HepG2 (cell line): ENCODE data around the gene KRTAP12-4. TPM values are rescaled to one million over a fixed set of nuclear protein-coding genes. Genes with fewer than 3 reads are reported as not detected.
A peak's percentile ranks its signal among the peaks of the same experiment; 100 is the strongest.

Experiments used
- ATAC-seq: fragments of 200-7000 bp; cut with Tn5 transposase; 3 replicates; pipeline ENCODE4 v1.9.1; 2020; ENCODE audit warnings: mild to moderate bottlenecking, moderate library complexity
- BruUV-seq: library from RNA; stranded (reverse); fragments of 400-500 nt; replicated peaks from 2 replicates; lab custom pipeline; 2021; lab: Mats Ljungman, UMichigan
- CTCF ChIA-PET: fragments of 300-600 bp; formaldehyde crosslinking; extraction: SDS; loops from one replicate; lab custom pipeline; 2021; ENCODE audit warnings: low total read pairs, inconsistent platforms, low intra/inter-chr PET ratio; lab: Yijun Ruan, JAX
- POLR2A ChIA-PET: fragments of 350-600 bp; sonication (Branson Sonifier 250); formaldehyde crosslinking; loops from one replicate; lab custom pipeline; 2020; ENCODE audit warnings: antibody characterized with exemption, inconsistent platforms; lab: Yijun Ruan, JAX
- DNase-seq: peaks from one replicate; pipeline ENCODE4 v3.0.0-alpha.2; 2015; ENCODE audit warnings: low spot score
- FAIRE-seq: peaks from 3 replicates; lab custom pipeline; 2011; peaks lifted over from hg19 to GRCh38; lab: Jason Lieb, UNC
- H2AFZ ChIP-seq: one replicate; pipeline ENCODE4 v1.6.1; 2011; ENCODE audit warnings: low read length, inconsistent platforms
- H3K27ac ChIP-seq: fragments of 300-600 bp; 3 replicates; pipeline ENCODE4 v1.8.0; 2011; ENCODE audit warnings: mixed run types, mild to moderate bottlenecking, mixed read lengths, low read length, inconsistent platforms; ENCODE audit not compliant: insufficient read depth; ENCODE audit errors: extremely low read length
- H3K27me3 ChIP-seq, 2 experiments: fragments of 200-600 bp in 1 of 2; 2 replicates in 1 of 2; 3 replicates in 1 of 2; pipeline versions ENCODE4 v1.6.0 to v1.8.0; 2011; ENCODE audit warnings: low read length in 2 of 2, mild to moderate bottlenecking in 2 of 2, moderate library complexity in 2 of 2, inconsistent platforms in 1 of 2; ENCODE audit not compliant: insufficient read depth in 2 of 2, control insufficient read depth in 1 of 2
- H3K36me3 ChIP-seq, 2 experiments: fragments of 200-600 bp in 1 of 2; replicated peaks in 1 of 2; 2 replicates in 1 of 2; 3 replicates in 1 of 2; pipeline versions ENCODE4 v1.5.1 to v1.8.0; 2011; ENCODE audit warnings: low read length in 2 of 2, inconsistent platforms in 1 of 2; ENCODE audit not compliant: insufficient read depth in 2 of 2, control insufficient read depth in 1 of 2
- H3K4me1 ChIP-seq: 2 replicates; pipeline ENCODE4 v1.5.1; 2012; ENCODE audit warnings: low read length, inconsistent platforms; ENCODE audit not compliant: insufficient read depth
- H3K4me2 ChIP-seq: 2 replicates; pipeline ENCODE4 v1.6.0; 2011; ENCODE audit warnings: low read depth, low read length, inconsistent platforms
- H3K4me3 ChIP-seq, 3 experiments: fragments of 200-600 bp in 1 of 3; sonication (generic), shearing (Covaris generic) in 1 of 3; replicated peaks in 1 of 3; 2 replicates each; pipeline ENCODE4 v1.5.1; 2011 to 2016; ENCODE audit warnings: low read length in 3 of 3, inconsistent platforms in 2 of 3, low read depth in 2 of 3, mild to moderate bottlenecking in 2 of 3, control low read depth in 1 of 3, mixed read lengths in 1 of 3; ENCODE audit not compliant: insufficient read depth in 1 of 3
- H3K79me2 ChIP-seq: one replicate; pipeline ENCODE4 v1.6.1; 2011; ENCODE audit warnings: low read length, inconsistent platforms; ENCODE audit not compliant: insufficient read depth
- H3K9ac ChIP-seq: 2 replicates; pipeline ENCODE4 v1.6.0; 2011; ENCODE audit warnings: mild to moderate bottlenecking, low read depth, low read length, inconsistent platforms; ENCODE audit not compliant: insufficient read depth
- H3K9me3 ChIP-seq: 2 replicates; pipeline ENCODE4 v1.5.1; 2012; ENCODE audit warnings: mild to moderate bottlenecking, low read length
- H4K20me1 ChIP-seq: 2 replicates; pipeline ENCODE4 v1.6.0; 2011; ENCODE audit warnings: inconsistent platforms, mild to moderate bottlenecking, low read length, moderate library complexity; ENCODE audit not compliant: insufficient read depth
- CREB1 ChIP-seq, 2 experiments: fragments of 450-650 bp in 1 of 2; IDR thresholded peaks; 2 replicates each; pipeline ENCODE4 v1.6.1; 2016 to 2017; ENCODE audit warnings: control low read depth in 1 of 2, mild to moderate bottlenecking in 1 of 2, missing compliant biosample characterization in 1 of 2, missing genetic modification characterization in 1 of 2
- MED13 ChIP-seq: sonication (generic); formaldehyde crosslinking; IDR thresholded peaks from 2 replicates; pipeline ENCODE4 v1.5.0; 2020; ENCODE audit warnings: missing genetic modification reagents
- PCBP1 ChIP-seq: fragments of 200-400 bp; formaldehyde crosslinking; IDR thresholded peaks from 2 replicates; pipeline ENCODE4 v1.6.1; 2017; ENCODE audit warnings: mild to moderate bottlenecking, low read depth, low read length, borderline replicate concordance
- RFXANK ChIP-seq: IDR thresholded peaks from 2 replicates; pipeline ENCODE4 v1.6.1; 2016
- SRSF4 ChIP-seq: fragments of 200-400 bp; formaldehyde crosslinking; IDR thresholded peaks from one replicate; pipeline ENCODE4 v1.6.1; 2018; ENCODE audit warnings: mild to moderate bottlenecking, low read depth, low read length, moderate library complexity; ENCODE audit not compliant: poor library complexity, severe bottlenecking
- ZBTB20 ChIP-seq: sonication (generic); formaldehyde crosslinking; IDR thresholded peaks from 2 replicates; pipeline ENCODE4 v1.8.1; 2023; ENCODE audit warnings: missing genetic modification reagents, low read depth, mild to moderate bottlenecking, borderline replicate concordance
- ZFP62 ChIP-seq: sonication (generic); formaldehyde crosslinking; IDR thresholded peaks from 2 replicates; pipeline ENCODE4 v1.4.0; 2020; ENCODE audit warnings: missing genetic modification reagents
- ZNF720 ChIP-seq: sonication (generic); formaldehyde crosslinking; IDR thresholded peaks from 2 replicates; pipeline ENCODE4 v1.4.0; 2020; ENCODE audit warnings: missing genetic modification reagents
- WGBS: methylation state at CpG from one replicate; pipeline ENCODE4 v1.1.6; 2017; ENCODE audit warnings: low lambda C conversion rate; 5-methylcytosine and 5-hydroxymethylcytosine counted together
- in situ Hi-C: cut with HindIII; loops from 2 replicates; pipeline ENCODE4 v1.10.0; 2017; ENCODE audit warnings: low pct_unique_long_range_greater_than_20kb; ENCODE audit not compliant: extremely low pct_ligation_motif_present
- intact Hi-C: fragments of 100-400 bp; cut with micrococcal nuclease; formaldehyde crosslinking; loops from one replicate; pipeline ENCODE4 v1.10.0; 2022; ENCODE audit not compliant: unreplicated experiment
- polyA plus RNA-seq, 8 experiments: library from polyadenylated mRNA; depleted of rRNA in 3 of 8; stranded (reverse) in 7 of 8; unstranded in 1 of 8; fragments of >200 nt; fragmentation: Illumina TruSeq in 4 of 8; extraction: Trizol in 4 of 8; gene quantifications; 2 replicates each; pipeline versions ENCODE4 v1.2.1 to v1.2.3, GENCODE V29; 2011 to 2016; ENCODE audit warnings: low read depth in 4 of 8, missing spikeins in 1 of 8, mixed read lengths in 1 of 8; ENCODE audit not compliant: insufficient read depth in 1 of 8
- total RNA-seq, 5 experiments: library from RNA; depleted of rRNA; stranded (reverse); fragments of >200 nt; fragmentation: Illumina TruSeq; extraction: Trizol; gene quantifications; 2 replicates each; pipeline ENCODE4 v1.2.3, GENCODE V29; 2016; ENCODE audit warnings: low read depth in 1 of 5
- TF ChIP-seq, protein P1 (sequence below): sonication (generic); formaldehyde crosslinking; IDR thresholded peaks from 2 replicates; pipeline ENCODE4 v1.8.1; 2022; ENCODE audit warnings: mild to moderate bottlenecking, missing genetic modification reagents
- TF ChIP-seq, protein P2 (sequence below): sonication (generic); formaldehyde crosslinking; IDR thresholded peaks from 2 replicates; pipeline ENCODE4 v1.4.0; 2020; ENCODE audit warnings: mild to moderate bottlenecking, missing genetic modification reagents

KRTAP12-4 gene
- total and polyA plus RNA-seq, 2 of the 13 experiments (the other 11 are each of a cell fraction or from before 2014, with no cell fraction given), result not detected

DNA sequence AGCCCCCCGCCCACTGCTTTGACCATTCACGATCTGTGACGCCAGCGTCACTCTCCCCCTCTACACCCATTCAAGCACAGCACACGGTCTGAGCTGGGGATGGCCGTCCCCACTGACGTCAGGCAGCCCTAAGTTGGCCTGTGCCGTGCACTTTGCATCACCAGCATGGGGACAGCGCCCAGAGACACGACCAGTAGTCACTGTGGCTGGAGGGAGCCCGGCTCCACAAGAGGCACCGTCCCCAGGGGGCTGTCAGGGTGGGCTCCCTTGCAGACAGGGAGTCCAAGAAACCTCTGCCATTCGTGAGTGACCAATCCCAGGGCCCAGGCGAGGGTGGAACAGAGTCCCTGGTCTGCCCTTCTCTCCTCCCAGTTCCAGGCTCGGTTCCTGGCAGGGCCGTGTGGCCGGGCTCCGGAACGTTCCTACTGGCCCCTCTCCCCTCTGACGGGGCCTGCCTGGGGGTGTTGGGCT lies 40.3 kb downstream of the KRTAP12-4 start:
- in situ Hi-C loops (no loop called here), intact Hi-C loops (no loop called here)
- no peak for ATAC-seq
- FAIRE-seq, result no peak
- peaks cover 1 to 28% of the 10 kb centered on the region in 2 experiments; a peak in 3 of 5 replicates for H3K27me3 ChIP-seq
- TF ChIP-seq CREB1 (IDR thresholded peaks at IDR 0.05), result peak; percentile 52
- no peak for TF ChIP-seq CREB1 (CRISPR knock-in tag; IDR thresholded peaks at IDR 0.05)
- no peak for TF ChIP-seq MED13
- no peak overlapping the region for H3K4me2 ChIP-seq
- H3K9me3 ChIP-seq, result peaks cover 23% of the 10 kb centered on the region; the same call in 1 of the 2 replicates
- no peaks in the 10 kb centered on the region for H3K4me1 ChIP-seq
- no peaks in the 10 kb centered on the region for H3K36me3 ChIP-seq
- H3K27ac ChIP-seq, result no peak overlapping the region
- no peak for DNase-seq
- no peak overlapping the region for H3K4me3 ChIP-seq
- POLR2A ChIA-PET, result no interaction called here
- CTCF ChIA-PET, result no interaction called here
- BruUV-seq, result no TSS peak
- WGBS, result 29% methylated on average over 11 of the region's 20 CpGs
- H3K79me2 ChIP-seq, result no peaks in the 10 kb centered on the region
- no peak overlapping the region for H3K9ac ChIP-seq
- no peak overlapping the region for H2AFZ ChIP-seq
- H4K20me1 ChIP-seq, result no peaks in the 10 kb centered on the region

DNA sequence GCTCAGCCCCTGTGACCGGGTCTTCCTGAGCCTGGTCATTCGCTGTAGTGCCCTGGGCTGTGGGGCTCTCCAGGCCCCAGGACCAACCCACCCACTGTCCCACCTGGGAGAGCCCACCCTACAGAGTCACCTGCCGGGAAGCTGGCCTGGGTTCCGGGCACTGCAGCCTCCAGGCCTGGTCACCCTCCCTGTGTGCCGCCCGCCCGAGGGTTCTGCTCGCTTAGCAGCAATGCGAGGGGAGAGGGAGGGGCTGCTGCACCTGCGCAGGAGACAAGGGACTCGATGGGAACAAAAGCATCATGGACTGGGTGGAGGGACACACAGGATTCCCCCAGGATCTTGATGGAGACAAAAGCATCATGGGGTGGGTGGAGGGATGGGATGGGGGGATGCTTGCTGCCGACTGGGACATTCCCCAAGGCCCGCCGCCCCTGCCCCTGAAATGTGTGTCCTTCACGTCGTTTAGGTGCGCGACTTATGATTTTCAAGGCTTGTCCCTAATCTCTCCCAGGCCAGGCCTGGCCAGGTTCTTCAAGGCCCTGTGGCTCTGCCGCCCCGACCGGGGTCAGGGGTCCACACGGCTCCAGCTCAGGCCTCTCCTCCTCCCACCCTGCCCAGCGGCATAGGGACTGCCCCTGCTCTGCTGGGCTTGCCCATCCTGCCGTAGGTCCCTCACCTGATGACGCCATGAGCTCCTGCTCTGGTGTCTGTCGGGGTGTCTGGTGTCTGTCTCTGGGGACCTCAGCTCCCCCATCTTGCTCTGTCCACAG lies 40.9 kb downstream of the KRTAP12-4 start:
- Histone ChIP-seq H3K27ac (no peak overlapping the region), H2AFZ (no peak overlapping the region), H3K27me3 (peaks cover 2 to 28% of the 10 kb centered on the region in 2 experiments; a peak in 3 of 5 replicates), H3K4me3 (no peak overlapping the region), H3K4me1 (no peaks in the 10 kb centered on the region), H4K20me1 (no peaks in the 10 kb centered on the region)
- BruUV-seq, result no TSS peak
- peak; percentile 19; the same call in 1 of the 3 replicates for ATAC-seq
- intact Hi-C loops, result no loop called here
- 44% methylated on average over 12 of the region's 26 CpGs for WGBS
- no peak for FAIRE-seq
- TF ChIP-seq ZBTB20, result no peak
- TF ChIP-seq, protein P1, sequence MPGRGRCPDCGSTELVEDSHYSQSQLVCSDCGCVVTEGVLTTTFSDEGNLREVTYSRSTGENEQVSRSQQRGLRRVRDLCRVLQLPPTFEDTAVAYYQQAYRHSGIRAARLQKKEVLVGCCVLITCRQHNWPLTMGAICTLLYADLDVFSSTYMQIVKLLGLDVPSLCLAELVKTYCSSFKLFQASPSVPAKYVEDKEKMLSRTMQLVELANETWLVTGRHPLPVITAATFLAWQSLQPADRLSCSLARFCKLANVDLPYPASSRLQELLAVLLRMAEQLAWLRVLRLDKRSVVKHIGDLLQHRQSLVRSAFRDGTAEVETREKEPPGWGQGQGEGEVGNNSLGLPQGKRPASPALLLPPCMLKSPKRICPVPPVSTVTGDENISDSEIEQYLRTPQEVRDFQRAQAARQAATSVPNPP (CRISPR knock-in tag), result no peak
- TF ChIP-seq PCBP1, result no peak
- TF ChIP-seq SRSF4, result no peak
- no peak for TF ChIP-seq RFXANK (CRISPR knock-in tag)
- TF ChIP-seq ZFP62 (CRISPR knock-in tag), result no peak
- TF ChIP-seq, protein P2, sequence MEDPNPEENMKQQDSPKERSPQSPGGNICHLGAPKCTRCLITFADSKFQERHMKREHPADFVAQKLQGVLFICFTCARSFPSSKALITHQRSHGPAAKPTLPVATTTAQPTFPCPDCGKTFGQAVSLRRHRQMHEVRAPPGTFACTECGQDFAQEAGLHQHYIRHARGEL, result no peak
- no peak for TF ChIP-seq ZNF720 (CRISPR knock-in tag)
- TF ChIP-seq, all 625 proteins: peak for 0
- DNase-seq, result no peak
- no peak overlapping the region for H3K4me2 ChIP-seq
- in situ Hi-C loops, result no loop called here
- ChIA-PET CTCF (no interaction called here), POLR2A (no interaction called here)
- peaks cover 24% of the 10 kb centered on the region; the same call in 1 of the 2 replicates for H3K9me3 ChIP-seq
- no peaks in the 10 kb centered on the region for H3K36me3 ChIP-seq
- no peaks in the 10 kb centered on the region for H3K79me2 ChIP-seq
- H3K9ac ChIP-seq, result no peak overlapping the region
